Lower lobe of right lung (tissue), 2 donors: ENCODE measurements around the gene HS3ST1. TPM values are rescaled to one million over a fixed set of nuclear protein-coding genes. Genes with fewer than 3 reads are reported as not detected.

ENCODE experiments used
- ATAC-seq, 2 donors: fragments of 200-7000 bp; cut with Tn5 transposase; one replicate each; pipeline ENCODE4 v1.9.1; 2020 to 2022; ENCODE audit warnings: mild to moderate bottlenecking in 2 of 2, moderate library complexity in 2 of 2
- DNase-seq: peaks from one replicate; pipeline ENCODE4 v3.0.0-alpha.2; 2020
- H3K27ac ChIP-seq: fragments of 200-600 bp; one replicate; pipeline ENCODE4 v1.8.0; 2022
- H3K27me3 ChIP-seq: fragments of 200-600 bp; one replicate; pipeline ENCODE4 v1.8.0; 2022; ENCODE audit warnings: low read depth
- H3K36me3 ChIP-seq: fragments of 200-600 bp; one replicate; pipeline ENCODE4 v1.8.0; 2022; ENCODE audit warnings: mild to moderate bottlenecking
- H3K4me1 ChIP-seq: fragments of 200-600 bp; one replicate; pipeline ENCODE4 v1.8.0; 2022
- H3K4me3 ChIP-seq: fragments of 200-600 bp; one replicate; pipeline ENCODE4 v1.8.0; 2022; ENCODE audit warnings: mild to moderate bottlenecking
- H3K9me3 ChIP-seq: fragments of 200-600 bp; one replicate; pipeline ENCODE4 v1.8.0; 2022
- CTCF ChIP-seq: fragments of 200-600 bp; IDR thresholded peaks from one replicate; pipeline ENCODE4 v1.8.0; 2022; ENCODE audit warnings: antibody characterized with exemption, mild to moderate bottlenecking
- intact Hi-C: fragments of 100-400 bp; cut with DNase I; formaldehyde crosslinking; loops from one replicate; pipeline ENCODE4 v1.11.0; 2022
- total RNA-seq: library from RNA; stranded (reverse); fragmentation: NEBNext Ultra II Directional; extraction: Animal tissue kit (Norgen Biotek cat#: 25700); gene quantifications from one replicate; pipeline ENCODE4 v1.2.1, GENCODE V29; 2021
- donor health status: DM: no; HTN: yes; CAD: no; lungs with severe emphysema.

The HS3ST1 gene
- total RNA-seq, 1 donor from 2014 or later = 3.8 TPM

GRCh38 chr4:11471046-11471441, 42.4 kb upstream of the HS3ST1 start:
- Histone ChIP-seq H3K4me3 (no peak overlapping the region), H3K27me3 (no peaks in the 10 kb centered on the region), H3K27ac (no peak overlapping the region), H3K9me3 (no peaks in the 10 kb centered on the region), H3K4me1 (peaks cover 11% of the 10 kb centered on the region), H3K36me3 (no peaks in the 10 kb centered on the region)
- TF ChIP-seq CTCF = no peak
- no peak for ATAC-seq
- intact Hi-C loops = no loop called here
- DNase-seq = no peak

GRCh38 chr4:11470438-11471045, 41.8 kb upstream of the HS3ST1 start:
- ATAC-seq = no peak

GRCh38 chr4:11469650-11470437, 41.1 kb upstream of the HS3ST1 start:
- TF ChIP-seq CTCF = no peak
- no peak overlapping the region for H3K4me3 ChIP-seq
- H3K9me3 ChIP-seq = no peaks in the 10 kb centered on the region
- DNase-seq (no peak), ATAC-seq (no peak)
- H3K27me3 ChIP-seq = no peaks in the 10 kb centered on the region
- intact Hi-C loops = no loop called here
- H3K27ac ChIP-seq = no peak overlapping the region
- H3K36me3 ChIP-seq = no peaks in the 10 kb centered on the region
- peaks cover 11% of the 10 kb centered on the region for H3K4me1 ChIP-seq

More at GRCh38 chr4:11470438-11471045, 41.8 kb upstream of the HS3ST1 start:
- Histone ChIP-seq H3K36me3 (no peaks in the 10 kb centered on the region), H3K27me3 (no peaks in the 10 kb centered on the region), H3K27ac (no peak overlapping the region), H3K9me3 (no peaks in the 10 kb centered on the region), H3K4me3 (no peak overlapping the region), H3K4me1 (peaks cover 11% of the 10 kb centered on the region)
- no peak for DNase-seq
- intact Hi-C loops = no loop called here
- no peak for TF ChIP-seq CTCF

- H3K4me3 ChIP-seq = no peak overlapping the region
- TF ChIP-seq CTCF = no peak
- H3K36me3 ChIP-seq = no peaks in the 10 kb centered on the region
- H3K9me3 ChIP-seq = no peaks in the 10 kb centered on the region
- H3K27ac ChIP-seq = no peak overlapping the region
- DNase-seq (no peak), ATAC-seq (peak; percentile 37 to 65)
- H3K4me1 ChIP-seq = peaks cover 11% of the 10 kb centered on the region
- H3K27me3 ChIP-seq = no peaks in the 10 kb centered on the region
- intact Hi-C loops = no loop called here
Measured at GRCh38 chr4:11468901-11469300, 40.2 kb upstream of the HS3ST1 start.

- DNase-seq (no peak), ATAC-seq (no peak)
- Histone ChIP-seq H3K27me3 (no peaks in the 10 kb centered on the region), H3K9me3 (no peaks in the 10 kb centered on the region), H3K4me3 (no peak overlapping the region), H3K36me3 (no peaks in the 10 kb centered on the region), H3K4me1 (peaks cover 11% of the 10 kb centered on the region), H3K27ac (no peak overlapping the region)
- TF ChIP-seq CTCF = no peak
- intact Hi-C loops = no loop called here
Measured at GRCh38 chr4:11467931-11468330, 39.2 kb upstream of the HS3ST1 start.
